ENCODE results near the gene ZSCAN10.
"Not testable (repeated sequence)": the region's sequence is repeated elsewhere in the genome, so short reads cannot be mapped to it uniquely, and the experiment has no call there.

DNA sequence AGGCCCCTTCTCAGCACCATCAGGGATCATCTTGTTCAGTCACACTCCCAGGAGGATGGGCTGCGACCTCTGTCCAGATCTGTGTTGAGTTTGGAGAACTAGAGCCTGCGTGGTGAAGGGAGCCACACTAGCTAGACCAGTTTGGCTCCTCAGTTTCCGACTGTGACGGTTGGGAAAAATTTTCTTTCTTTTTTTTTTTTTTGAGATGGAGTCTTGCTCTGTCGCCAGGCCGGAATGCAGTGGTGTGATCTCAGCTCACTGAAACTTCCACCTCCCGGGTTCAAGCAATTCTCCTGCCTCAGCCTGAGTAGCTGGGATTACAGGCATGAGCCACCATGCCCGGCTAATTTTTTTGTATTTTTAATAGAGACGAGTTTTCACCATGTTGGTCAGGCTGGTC is 40.5 kb upstream of the ZSCAN10 start:
- not testable (repeated sequence) for TF ChIP-seq POLR2A, EP300 (IDR thresholded peaks at IDR 0.05)
- TF ChIP-seq, protein P1, sequence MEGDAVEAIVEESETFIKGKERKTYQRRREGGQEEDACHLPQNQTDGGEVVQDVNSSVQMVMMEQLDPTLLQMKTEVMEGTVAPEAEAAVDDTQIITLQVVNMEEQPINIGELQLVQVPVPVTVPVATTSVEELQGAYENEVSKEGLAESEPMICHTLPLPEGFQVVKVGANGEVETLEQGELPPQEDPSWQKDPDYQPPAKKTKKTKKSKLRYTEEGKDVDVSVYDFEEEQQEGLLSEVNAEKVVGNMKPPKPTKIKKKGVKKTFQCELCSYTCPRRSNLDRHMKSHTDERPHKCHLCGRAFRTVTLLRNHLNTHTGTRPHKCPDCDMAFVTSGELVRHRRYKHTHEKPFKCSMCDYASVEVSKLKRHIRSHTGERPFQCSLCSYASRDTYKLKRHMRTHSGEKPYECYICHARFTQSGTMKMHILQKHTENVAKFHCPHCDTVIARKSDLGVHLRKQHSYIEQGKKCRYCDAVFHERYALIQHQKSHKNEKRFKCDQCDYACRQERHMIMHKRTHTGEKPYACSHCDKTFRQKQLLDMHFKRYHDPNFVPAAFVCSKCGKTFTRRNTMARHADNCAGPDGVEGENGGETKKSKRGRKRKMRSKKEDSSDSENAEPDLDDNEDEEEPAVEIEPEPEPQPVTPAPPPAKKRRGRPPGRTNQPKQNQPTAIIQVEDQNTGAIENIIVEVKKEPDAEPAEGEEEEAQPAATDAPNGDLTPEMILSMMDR (IDR thresholded peaks at IDR 0.05): not testable (repeated sequence)

Data from gastroesophageal sphincter (tissue), 3 donors.